HG03565 (cell line): Measurements from ENCODE around the gene WDFY2.
"Not testable (repeated sequence)": the region's sequence is repeated elsewhere in the genome, so short reads cannot be mapped to it uniquely, and the experiment has no call there.

Experiments used
- ATAC-seq: cut with Tn5 transposase; IDR thresholded peaks from one replicate; pipeline ENCODE4 v1.9.1; 2021; ENCODE audit warnings: mild to moderate bottlenecking, moderate library complexity; ENCODE audit not compliant: unreplicated experiment

The WDFY2 gene, protein sequence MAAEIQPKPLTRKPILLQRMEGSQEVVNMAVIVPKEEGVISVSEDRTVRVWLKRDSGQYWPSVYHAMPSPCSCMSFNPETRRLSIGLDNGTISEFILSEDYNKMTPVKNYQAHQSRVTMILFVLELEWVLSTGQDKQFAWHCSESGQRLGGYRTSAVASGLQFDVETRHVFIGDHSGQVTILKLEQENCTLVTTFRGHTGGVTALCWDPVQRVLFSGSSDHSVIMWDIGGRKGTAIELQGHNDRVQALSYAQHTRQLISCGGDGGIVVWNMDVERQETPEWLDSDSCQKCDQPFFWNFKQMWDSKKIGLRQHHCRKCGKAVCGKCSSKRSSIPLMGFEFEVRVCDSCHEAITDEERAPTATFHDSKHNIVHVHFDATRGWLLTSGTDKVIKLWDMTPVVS

DNA sequence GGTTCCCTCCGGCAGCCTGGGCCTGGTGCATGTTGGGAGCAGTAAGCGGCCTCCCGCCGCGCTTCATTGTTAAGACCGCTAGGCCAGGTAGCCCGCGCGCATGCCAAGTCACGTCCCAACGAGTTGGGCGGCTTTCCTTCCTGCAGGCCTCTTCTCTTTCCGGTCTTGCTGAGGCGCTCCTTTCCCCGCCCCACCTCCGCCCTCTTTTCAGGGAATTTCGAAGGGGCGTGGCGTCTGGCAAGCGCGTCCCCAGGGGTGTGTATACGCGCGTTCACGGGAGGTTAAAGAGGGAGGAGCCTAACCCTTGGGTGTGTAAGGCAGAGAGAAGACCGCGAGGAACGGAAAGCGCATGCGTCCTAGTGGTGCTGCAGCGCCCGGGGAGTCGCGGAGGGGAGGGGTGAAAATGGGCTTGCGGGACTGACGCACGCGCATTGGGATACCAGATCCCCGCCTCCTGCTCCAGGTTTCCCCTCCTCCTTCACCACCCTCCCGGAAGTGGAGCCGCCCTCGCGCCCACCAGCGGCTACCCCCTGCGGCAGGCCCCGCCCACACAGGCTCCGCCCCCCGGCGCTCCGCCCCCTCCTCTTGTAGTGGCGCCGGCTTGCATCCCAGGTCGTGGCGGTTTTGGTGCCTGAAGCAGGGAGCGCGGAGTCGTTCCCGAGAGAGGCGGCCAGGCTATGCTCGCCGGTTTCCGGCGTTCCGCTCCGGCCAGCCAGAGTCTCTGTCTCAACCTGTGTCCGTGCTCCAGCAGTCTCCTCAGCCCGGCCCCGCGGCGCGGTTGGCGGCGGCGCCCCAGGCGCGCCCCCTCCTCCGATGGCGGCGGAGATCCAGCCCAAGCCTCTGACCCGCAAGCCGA is at the start of gene WDFY2:
Gene WDFY2, plus strand, starts transcription at position 588 of the 856 bp plus-strand sequence. Its CDS starts 226 bp downstream, at position 814.
- peak; percentile 71 for ATAC-seq

DNA sequence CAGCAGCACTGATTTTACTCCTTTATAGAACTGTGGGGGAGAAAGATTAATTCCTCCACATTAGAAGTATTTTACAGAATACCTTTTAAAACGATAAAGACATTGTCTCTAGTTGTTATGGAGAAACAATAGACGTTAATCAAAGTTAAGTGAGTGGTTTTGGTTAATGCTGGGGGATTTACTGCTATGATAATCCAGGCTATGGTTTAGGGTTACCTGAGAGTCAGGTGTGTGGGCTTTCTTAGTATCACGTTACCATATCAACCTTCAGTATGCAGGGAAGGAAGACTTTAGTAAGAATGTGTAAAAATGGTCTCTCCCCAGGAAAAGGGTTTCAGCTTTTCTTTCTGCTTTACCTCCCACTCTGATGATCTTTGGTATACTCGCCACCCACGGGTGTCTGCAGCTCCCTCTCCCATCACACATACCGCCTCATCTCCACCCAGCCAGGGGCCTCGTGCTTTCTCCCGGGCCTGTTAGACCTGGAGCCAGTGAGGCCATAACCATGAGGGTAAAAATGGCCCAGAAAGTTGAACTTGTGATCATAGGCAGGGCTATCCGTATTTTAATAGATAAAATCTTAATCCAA is 45.6 kb upstream of the WDFY2 start:
- no peak for ATAC-seq

DNA sequence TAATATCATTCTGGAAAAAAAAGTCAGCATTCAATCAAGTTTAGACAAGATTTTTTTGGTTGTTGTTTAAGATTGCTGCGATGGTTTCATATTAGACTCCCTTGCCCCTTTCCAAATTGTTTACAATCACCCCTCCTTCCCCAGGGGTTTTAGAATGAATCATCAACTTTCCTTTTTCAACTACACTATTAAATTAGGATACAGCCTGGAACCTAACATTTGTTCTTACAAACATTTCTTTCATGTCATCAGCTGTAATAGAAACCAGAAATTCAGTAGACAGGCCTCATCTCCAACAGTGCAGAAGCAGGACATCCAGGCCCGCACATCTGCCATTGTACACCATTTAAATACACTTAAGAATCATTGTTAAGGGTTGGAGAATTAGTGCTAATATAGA is 44.4 kb upstream of the WDFY2 start:
- no peak for ATAC-seq

DNA sequence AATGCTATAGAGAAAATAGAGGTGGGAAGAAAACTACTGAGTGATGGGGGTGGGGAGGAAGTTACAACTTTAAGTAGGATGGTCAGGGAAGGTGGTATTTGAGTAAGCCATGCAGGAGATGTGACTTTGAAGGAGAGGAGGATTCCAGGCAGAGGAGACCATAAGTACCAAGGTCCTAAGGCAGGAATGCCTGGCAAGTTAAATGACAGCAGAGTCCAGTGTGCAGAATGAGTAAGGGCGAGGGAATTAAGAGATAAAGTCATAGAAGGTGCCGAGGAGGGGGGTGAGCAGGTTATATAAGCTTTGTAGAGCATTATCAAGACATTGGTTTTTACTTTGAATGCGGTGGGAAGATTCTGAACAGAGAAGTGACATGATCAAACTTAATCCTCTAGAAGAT is 43.2 kb upstream of the WDFY2 start:
- no peak for ATAC-seq

DNA sequence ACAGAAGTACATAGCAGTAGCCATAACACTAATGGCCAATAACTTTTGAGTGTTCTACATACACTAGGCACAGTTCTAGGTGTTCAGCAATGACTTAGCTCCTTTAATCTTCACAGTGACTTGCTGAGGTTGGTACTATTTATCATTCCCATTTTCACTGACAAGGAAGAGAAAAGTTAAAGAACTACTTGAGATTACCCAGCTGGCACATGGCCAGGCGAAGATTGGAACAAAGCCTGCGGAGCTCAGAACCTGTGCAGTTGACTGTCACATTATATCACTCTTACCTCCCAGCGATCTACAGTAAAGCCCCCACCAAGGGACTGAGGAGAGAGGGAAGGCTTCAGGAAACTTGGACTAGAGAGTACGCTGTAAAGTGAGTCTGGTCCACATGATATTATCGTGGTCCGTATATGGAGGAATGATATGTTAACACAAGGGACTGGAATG is 42.4 kb upstream of the WDFY2 start:
- no peak for ATAC-seq

DNA sequence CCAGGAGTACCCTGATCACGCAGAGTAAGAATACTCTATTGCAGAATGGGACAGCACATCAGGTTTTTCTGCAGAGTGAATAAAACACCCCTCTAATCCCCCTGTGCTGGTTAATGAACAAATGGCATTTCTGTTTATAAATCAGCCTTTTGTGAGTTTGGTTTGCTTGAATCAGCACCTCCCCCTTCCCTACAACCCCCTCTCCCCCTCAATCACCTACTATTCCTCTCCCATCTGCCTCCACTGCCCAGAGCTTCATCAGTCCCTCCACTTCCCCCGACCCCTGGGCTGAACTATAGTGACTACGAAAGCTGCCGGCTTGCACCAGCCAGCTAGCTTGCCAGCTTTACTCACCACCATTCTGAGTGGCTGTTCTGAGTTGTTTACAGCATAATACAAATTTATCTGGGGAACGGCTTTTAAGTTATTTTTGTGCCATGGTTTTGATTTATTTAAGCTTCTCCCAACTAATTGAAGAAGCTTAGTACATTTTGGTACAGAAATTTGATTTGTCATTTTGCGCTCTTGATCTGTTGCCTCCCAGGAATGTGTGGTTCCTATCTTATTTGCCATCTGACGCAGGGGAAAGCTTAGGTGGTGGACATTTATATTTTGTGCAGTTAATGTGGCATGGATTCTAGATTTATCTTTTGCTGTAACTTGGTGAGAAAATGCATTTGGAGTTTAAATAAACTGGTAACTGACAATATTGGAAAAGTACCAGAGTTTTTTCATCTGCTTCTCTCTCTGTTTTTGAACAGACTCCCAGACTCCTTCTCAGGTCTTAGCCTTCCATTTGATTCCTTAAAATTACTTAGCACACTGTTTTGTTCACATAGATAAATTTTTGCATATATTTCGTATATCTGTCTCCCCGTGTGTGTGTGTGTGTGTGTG is 41.7 kb upstream of the WDFY2 start:
- ATAC-seq: no peak

DNA sequence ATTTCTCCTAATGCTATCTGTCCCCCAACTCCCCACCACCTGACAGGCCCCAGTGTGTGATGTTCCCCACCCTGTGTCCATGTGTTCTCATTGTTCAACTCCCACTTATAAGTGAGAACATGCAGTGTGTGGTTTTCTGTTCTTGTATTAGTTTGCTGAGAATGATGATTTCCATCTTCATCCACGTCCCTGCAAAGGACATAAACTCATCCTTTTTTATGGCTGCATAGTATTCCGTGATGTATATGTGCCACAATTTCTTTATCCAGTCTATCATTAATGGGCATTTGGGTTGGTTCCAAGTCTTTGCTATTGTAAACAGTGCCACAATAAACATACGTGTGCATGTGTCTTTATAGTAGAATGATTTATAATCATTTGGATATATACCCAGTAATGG is 38.8 kb upstream of the WDFY2 start:
- ATAC-seq: not testable (repeated sequence)

DNA sequence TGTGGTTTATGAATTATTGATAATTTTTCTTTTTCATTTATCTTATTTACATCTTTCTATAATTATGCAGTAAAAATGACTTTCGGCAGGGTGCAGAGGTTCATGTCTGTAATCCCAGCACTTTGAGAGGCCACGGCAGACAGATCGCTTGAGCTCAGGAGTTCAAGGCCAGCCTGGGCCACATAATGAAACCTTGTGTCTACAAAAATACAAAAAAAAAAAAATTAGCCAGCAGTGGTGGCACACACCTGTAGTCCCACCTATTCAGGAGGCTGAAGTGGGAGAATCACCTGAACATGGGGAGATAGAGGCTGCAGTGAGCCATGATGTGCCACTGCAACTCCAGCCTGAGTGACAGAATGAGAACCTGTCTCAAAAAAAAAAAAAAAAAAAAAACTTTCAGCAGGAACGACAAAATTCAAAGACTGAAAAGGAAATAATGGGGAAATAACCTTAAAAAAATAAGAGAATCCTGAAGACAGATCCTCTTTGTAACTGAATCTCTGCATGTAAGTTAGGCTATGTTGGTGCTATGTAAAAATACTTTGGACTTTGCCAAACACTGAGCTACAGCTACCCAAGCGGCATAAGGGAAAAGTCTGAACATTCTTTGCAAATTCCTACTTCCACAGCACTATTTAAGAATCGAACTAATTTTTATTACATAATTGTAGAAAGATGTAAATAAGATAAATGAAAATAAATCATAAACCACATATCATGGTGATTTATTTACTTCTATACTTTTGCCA is 36.7 kb upstream of the WDFY2 start:
- no peak for ATAC-seq

DNA sequence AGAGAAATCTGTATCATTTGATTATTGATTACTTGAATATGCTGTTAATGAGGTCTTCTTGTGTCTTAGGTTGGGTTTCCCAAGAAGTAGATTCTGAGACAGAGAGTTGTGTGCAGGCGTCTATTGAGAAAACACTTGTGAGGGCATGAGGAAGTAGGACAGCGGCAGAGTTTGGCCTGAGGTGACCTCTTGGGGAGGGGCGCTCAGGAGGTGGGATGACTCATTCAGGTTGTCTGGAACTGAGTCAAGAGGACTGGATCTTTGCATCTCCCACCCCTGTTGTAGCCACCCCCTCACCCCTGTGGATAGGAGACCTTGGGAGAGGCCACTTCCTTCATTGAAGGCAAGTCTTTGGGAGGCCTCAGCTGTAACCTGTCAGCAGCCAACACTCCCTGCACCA is 35.2 kb upstream of the WDFY2 start:
- peak; percentile 38 for ATAC-seq

DNA sequence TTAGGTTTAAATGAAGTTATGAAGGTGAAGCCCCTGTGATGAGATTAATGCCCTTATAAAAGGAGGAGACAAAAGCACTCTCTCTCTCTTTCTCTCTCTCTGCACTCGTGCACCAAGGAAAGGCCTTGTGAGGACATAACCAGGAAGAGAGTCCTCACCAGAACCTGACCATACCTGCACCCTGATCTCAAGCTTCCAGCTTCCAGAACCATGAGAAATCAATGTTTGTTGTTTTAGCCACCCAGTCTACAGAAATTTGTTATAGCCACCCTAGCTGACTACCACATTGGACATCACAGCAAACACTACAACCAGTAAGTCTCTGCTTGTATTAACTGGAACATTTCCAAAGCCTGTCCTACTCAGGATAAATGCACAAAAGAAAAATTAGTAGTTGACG is 34.7 kb upstream of the WDFY2 start:
- ATAC-seq: no peak

DNA sequence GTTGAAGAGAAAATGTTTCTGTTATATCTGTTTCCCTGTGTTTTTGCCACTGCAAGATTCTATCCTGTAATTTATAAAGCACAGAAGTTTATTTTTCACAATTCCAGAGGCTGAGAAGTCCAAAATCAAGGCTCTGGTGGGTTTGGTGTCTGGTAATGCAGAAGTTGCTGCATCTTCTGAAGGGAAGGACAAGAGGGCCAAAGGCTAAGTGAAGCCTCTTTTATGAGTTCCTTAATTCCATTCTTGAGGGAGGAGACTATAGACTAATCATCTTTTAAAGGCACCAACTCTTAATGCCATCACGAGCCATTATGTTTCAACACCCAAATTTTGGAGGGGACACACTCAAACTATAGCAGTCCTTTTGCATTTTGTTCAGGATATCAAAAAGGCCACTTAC is 34.1 kb upstream of the WDFY2 start:
- no peak for ATAC-seq

DNA sequence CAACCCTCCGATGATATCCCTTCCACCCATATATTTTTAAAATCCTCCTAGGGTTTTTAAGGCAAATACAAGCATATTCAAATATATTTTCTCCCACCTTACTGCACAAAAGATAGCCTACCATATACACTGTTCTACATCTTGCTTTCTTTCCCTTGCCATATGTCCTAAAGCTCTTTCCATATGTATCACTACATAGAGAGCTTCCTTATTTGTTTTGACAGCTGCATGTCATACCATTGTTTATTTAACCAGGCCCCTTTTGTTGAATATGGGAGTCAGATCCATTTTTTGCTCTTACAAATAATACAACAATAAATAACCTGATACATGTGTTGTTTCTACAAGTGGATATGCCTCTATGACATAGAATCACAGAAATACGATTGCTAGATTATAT is 32.8 kb upstream of the WDFY2 start:
- no peak for ATAC-seq

DNA sequence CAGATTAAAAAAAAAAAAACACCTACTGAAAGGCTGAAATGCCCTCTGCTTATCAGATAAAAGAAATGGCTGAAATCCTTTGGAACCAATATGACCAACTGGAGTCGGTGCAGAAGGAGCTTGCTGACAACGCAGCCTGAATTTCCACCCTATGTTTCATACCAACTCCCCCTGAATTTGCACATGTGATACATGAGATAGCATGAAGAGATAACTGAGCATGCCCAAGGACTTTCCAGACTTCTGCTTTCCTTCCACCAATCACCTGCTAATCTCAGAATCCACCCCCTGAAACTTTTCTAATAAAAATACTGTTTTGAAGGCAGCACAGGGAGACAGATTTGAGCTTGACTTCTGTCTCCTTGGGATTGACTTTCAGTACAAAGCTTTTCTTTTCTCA is 32.2 kb upstream of the WDFY2 start:
- no peak for ATAC-seq

DNA sequence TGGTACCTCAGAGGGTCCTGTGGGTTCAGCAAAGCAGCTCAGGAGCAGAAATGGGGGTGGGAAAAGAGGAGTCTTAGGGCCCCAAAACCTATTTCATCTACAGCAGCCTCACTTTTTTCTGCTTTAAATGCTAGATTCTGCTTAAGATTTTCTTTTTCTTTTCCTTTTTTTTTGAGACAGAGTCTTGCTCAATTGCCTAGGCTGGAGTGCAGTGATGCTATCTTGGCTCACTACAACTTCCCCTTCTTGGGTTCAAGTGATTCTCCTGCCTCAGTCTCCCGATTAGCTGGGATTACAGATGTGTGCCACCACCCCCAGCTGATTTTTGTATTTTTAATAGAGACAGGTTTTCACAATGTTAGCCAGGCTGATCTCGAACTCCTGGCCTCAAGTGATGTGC is 30.7 kb upstream of the WDFY2 start:
- no peak for ATAC-seq

DNA sequence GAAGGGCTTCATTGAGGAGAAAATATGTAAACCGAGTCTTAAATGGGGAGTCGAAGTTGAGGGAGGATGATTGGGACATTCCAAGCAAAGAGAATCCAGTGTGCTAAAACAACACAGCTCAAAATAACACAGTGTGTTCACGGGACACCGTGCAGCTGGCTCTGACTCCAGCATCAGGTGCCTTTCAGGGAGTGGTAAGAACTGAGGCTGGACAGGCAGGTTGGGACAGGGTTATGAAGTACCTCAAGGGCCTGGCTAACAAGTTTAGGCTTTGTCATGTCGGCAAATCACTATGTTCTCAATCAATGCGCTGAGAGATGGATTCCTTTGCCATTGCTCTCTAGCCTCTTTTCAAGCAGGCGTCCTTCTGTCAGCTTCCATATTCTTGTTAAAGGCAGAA is 27.5 kb upstream of the WDFY2 start:
- ATAC-seq: no peak

DNA sequence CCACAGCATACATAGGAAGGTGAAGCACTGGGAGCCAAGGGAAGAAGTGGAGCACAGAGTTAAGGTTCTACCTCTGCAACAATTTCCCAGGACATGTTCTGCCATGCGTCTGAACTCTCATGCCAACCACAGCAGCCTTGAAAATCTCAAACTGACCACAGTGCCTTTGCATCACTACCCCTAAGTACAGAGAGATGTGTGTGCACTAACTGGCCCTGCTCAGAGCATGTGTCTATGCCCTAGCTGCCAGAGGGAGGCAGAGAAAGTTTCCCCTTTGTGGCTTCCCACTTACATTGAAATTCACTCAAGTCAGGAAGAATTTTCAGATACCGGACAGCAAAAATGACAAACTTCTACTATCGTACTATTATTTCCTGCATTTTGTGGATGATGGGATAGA is 26.8 kb upstream of the WDFY2 start:
- no peak for ATAC-seq

DNA sequence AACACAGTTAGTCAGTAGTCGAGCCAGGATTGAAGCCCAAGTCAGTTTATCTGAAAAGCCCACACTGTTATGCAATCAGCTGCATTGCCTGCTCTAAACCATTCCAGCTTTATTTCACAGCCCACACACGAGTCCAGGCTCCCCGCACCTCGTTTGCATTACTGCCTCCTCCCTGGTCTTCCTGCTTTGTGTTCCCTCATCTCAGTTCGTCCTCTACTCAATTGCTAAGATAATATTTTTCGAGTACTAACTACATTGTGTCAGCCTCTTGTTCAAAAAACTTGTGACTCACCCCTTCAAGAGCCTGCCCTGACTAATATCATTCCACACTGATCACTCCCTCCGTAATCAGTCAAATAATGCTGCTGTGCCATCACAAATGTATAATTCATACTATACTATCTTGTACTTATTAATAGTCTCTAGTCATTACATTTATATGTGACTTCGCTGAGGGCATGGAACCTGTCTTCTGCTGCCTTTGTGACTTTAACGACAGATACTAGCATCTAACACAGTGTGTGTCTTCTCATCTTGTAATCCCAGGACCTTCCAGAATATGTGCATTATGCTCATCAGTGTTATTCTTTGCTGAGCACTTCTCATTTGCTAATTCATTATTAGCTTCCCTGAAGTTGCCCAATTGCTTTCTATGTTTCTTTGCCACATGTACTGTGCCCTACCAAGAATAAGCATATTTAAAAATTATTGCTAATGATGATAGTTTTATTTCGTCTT is 26.2 kb upstream of the WDFY2 start:
- no peak for ATAC-seq

DNA sequence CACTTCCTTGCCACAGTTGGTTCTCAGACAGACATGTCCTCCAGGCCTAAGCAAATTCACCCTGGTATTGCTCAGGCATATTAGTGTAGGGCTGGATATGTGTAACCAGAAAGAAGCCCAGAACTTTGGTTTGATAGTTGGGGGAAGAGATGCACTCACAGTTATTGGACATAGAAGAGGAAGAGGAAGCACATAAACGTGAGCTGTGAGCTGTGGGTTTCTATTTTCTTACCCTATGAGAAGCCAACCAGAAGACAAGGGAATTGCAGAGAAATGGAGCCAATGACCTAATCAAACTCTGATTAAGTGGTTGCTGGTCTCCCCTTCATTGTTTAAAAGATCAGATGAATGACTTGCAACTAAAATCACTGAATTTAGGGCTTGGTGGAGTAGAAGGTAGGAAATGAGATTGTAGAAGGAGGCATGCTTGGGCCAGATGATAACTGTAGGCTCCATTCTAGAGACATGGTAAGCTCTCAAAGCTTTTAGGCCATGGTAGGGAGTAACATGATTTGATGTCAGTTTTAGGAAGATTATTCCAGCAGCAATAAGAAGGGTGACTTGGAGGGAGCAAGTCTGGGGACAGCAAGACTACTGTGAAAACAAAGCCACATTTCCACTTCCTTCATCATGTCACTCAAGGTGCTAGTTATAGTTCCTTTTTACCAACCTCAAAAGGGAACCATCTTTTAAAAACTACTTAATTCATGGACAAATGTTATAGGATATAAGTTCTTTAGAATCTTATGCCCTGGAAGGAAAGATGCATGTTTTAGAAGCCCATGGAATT is 24.1 kb upstream of the WDFY2 start:
- ATAC-seq: no peak
